ENCODE results near the gene SYCE3. TPM values are rescaled to one million over a fixed set of nuclear protein-coding genes. Genes with fewer than 3 reads are reported as not detected.

Gene SYCE3
- total and polyA plus RNA-seq, 8 donors, result 0.45 to 0.80 (median 0.63) TPM; not detected in 5

GRCh38 chr22:50553310-50553709 is 9.4 kb downstream of the SYCE3 start:
- intact Hi-C loops (cut with DNase I), result no loop called here

GRCh38 chr22:50551160-50551752 is 11.5 kb downstream of the SYCE3 start:
- DNase-seq (no peak), ATAC-seq (no peak), FAIRE-seq (no peak)
- WGBS, 2 donors, result 90 to 97% methylated on average over 11 of the region's 11 CpGs
- H3K27me3 ChIP-seq, result peaks cover 0 to 4% (median 1%) of the 10 kb centered on the region in 4 donors
- no peak overlapping the region for H3K27ac ChIP-seq
- no peaks in the 10 kb centered on the region for H3K36me3 ChIP-seq
- no peak overlapping the region for H3K4me3 ChIP-seq
- H3K4me1 ChIP-seq, result peaks cover 0 to 4% (median 0%) of the 10 kb centered on the region in 3 donors
- H3K9me3 ChIP-seq, result no peaks in the 10 kb centered on the region
- intact Hi-C loops (cut with DNase I), result no loop called here
- TF ChIP-seq CTCF (IDR thresholded peaks at IDR 0.05), result no peak

More at GRCh38 chr22:50553310-50553709, 9.4 kb downstream of the SYCE3 start:
- Histone ChIP-seq H3K27ac (no peak overlapping the region), H3K4me3 (no peak overlapping the region), H3K9me3 (no peaks in the 10 kb centered on the region), H3K4me1 (peaks cover 0 to 4% (median 0%) of the 10 kb centered on the region in 3 donors), H3K36me3 (no peaks in the 10 kb centered on the region), H3K27me3 (peaks cover 0 to 4% (median 0%) of the 10 kb centered on the region in 4 donors)
- 69 to 73% methylated on average over 8 of the region's 8 CpGs for whole genome bisulfite sequencing, 2 donors
- no peak for TF ChIP-seq CTCF (IDR thresholded peaks at IDR 0.05)
- FAIRE-seq (no peak), ATAC-seq (no peak), DNase-seq (no peak)

GRCh38 chr22:50550395-50550794 is 12.3 kb downstream of the SYCE3 start:
- H3K27me3 ChIP-seq, result peaks cover 0 to 4% (median 1%) of the 10 kb centered on the region in 4 donors
- no peaks in the 10 kb centered on the region for H3K36me3 ChIP-seq
- intact Hi-C loops (cut with DNase I), result no loop called here
- WGBS, 2 donors, result 86 to 94% methylated on average over 8 of the region's 8 CpGs
- no peak overlapping the region for H3K4me3 ChIP-seq
- no peaks in the 10 kb centered on the region for H3K9me3 ChIP-seq
- H3K27ac ChIP-seq, result no peak overlapping the region
- TF ChIP-seq CTCF (IDR thresholded peaks at IDR 0.05), result no peak
- peaks cover 0 to 4% (median 0%) of the 10 kb centered on the region in 3 donors for H3K4me1 ChIP-seq
- no peak for ATAC-seq
- FAIRE-seq, result no peak
- no peak for DNase-seq

- Histone ChIP-seq H3K36me3 (no peaks in the 10 kb centered on the region), H3K27ac (no peak overlapping the region), H3K9me3 (no peaks in the 10 kb centered on the region), H3K4me3 (peak overlapping the region in 2 of 4 donors; percentile 16 to 37), H3K27me3 (peaks cover 0 to 4% (median 1%) of the 10 kb centered on the region in 4 donors), H3K4me1 (peaks cover 0 to 4% (median 0%) of the 10 kb centered on the region in 3 donors)
- intact Hi-C loops (cut with DNase I), result no loop called here
- FAIRE-seq (no peak), ATAC-seq (peak in 1 of 4 donors; percentile 6), DNase-seq (peak in 2 of 6 donors; percentile 33 to 67)
- 53 to 64% methylated on average over 62 to 68 of the region's 68 CpGs for WGBS, 2 donors
- no peak for TF ChIP-seq CTCF (IDR thresholded peaks at IDR 0.05)
Observed at GRCh38 chr22:50548921-50549790, 13.6 kb downstream of the SYCE3 start.

Measured in pancreas (tissue), 10 donors.